ENCODE results near the gene OAS3. TPM values are rescaled to one million over a fixed set of nuclear protein-coding genes. Genes with fewer than 3 reads are reported as not detected.

The OAS3 gene
- total RNA-seq, 1 donor from 2014 or later = 47.4 TPM

GRCh38 chr12:112963227-112963861, 25.1 kb downstream of the OAS3 start:
- ATAC-seq = no peak
- Histone ChIP-seq H3K27me3 (no peaks in the 10 kb centered on the region), H3K27ac (no peak overlapping the region), H3K9me3 (no peaks in the 10 kb centered on the region), H3K4me1 (no peaks in the 10 kb centered on the region), H3K4me3 (no peak overlapping the region), H3K36me3 (peaks cover 57% of the 10 kb centered on the region)
- TF ChIP-seq, protein P1, sequence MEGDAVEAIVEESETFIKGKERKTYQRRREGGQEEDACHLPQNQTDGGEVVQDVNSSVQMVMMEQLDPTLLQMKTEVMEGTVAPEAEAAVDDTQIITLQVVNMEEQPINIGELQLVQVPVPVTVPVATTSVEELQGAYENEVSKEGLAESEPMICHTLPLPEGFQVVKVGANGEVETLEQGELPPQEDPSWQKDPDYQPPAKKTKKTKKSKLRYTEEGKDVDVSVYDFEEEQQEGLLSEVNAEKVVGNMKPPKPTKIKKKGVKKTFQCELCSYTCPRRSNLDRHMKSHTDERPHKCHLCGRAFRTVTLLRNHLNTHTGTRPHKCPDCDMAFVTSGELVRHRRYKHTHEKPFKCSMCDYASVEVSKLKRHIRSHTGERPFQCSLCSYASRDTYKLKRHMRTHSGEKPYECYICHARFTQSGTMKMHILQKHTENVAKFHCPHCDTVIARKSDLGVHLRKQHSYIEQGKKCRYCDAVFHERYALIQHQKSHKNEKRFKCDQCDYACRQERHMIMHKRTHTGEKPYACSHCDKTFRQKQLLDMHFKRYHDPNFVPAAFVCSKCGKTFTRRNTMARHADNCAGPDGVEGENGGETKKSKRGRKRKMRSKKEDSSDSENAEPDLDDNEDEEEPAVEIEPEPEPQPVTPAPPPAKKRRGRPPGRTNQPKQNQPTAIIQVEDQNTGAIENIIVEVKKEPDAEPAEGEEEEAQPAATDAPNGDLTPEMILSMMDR (IDR thresholded peaks at IDR 0.05) = no peak
- DNase-seq = no peak
- intact Hi-C loops (cut with DNase I) = no loop called here

GRCh38 chr12:112964067-112964670, 25.9 kb downstream of the OAS3 start:
- no peak for ATAC-seq

DNA sequence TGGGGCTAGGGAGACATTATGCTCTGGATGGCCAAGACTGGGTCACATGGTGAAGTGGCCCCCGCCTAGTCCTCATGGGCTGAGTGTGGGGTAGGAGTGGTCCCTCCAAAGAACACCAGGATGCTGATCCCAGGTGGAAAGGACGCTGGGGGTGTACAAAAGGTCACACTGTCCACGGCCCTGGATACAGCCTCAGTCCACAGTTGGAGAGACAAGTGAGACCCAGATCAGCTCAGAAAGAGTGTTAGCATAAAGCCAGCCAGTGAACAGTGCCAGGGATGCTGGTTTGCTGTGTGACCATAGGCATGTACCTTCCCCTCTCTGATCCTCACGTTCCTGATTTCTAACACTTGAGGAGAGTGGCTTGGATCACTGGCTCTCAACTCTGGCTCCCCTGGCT, 26.6 kb downstream of the OAS3 start:
- TF ChIP-seq, protein P1 (IDR thresholded peaks at IDR 0.05) = no peak
- H3K27ac ChIP-seq = no peak overlapping the region
- no peaks in the 10 kb centered on the region for H3K4me1 ChIP-seq
- H3K27me3 ChIP-seq = no peaks in the 10 kb centered on the region
- no peak overlapping the region for H3K4me3 ChIP-seq
- intact Hi-C loops (cut with DNase I) = no loop called here
- H3K9me3 ChIP-seq = no peaks in the 10 kb centered on the region
- ATAC-seq (no peak), DNase-seq (no peak)
- peaks cover 66% of the 10 kb centered on the region for H3K36me3 ChIP-seq

More at GRCh38 chr12:112964067-112964670, 25.9 kb downstream of the OAS3 start:
- Histone ChIP-seq H3K4me1 (no peaks in the 10 kb centered on the region), H3K27me3 (no peaks in the 10 kb centered on the region), H3K9me3 (no peaks in the 10 kb centered on the region), H3K4me3 (no peak overlapping the region), H3K27ac (no peak overlapping the region), H3K36me3 (peaks cover 59% of the 10 kb centered on the region)
- no peak for DNase-seq
- intact Hi-C loops (cut with DNase I) = no loop called here
- TF ChIP-seq, protein P1 (IDR thresholded peaks at IDR 0.05) = no peak

DNA sequence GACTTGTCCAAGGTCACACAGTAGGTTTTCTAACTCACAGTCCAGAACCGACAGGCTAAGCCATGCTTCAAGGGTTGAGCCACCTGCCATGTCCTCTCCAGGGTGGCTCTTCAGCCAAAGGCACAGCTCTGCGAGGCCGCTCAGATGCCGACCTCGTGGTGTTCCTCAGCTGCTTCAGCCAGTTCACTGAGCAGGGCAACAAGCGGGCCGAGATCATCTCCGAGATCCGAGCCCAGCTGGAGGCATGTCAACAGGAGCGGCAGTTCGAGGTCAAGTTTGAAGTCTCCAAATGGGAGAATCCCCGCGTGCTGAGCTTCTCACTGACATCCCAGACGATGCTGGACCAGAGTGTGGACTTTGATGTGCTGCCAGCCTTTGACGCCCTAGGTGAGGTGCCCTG, 27.4 kb downstream of the OAS3 start:
- Histone ChIP-seq H3K4me1 (no peaks in the 10 kb centered on the region), H3K27ac (no peak overlapping the region), H3K36me3 (peaks cover 66% of the 10 kb centered on the region), H3K4me3 (no peak overlapping the region), H3K27me3 (no peaks in the 10 kb centered on the region), H3K9me3 (no peaks in the 10 kb centered on the region)
- TF ChIP-seq, protein P1 (IDR thresholded peaks at IDR 0.05) = no peak
- ATAC-seq = no peak
- intact Hi-C loops (cut with DNase I) = no loop called here
- DNase-seq = no peak

GRCh38 chr12:112967306-112967705, 29.0 kb downstream of the OAS3 start:
- Histone ChIP-seq H3K36me3 (peaks cover 65% of the 10 kb centered on the region), H3K27me3 (no peaks in the 10 kb centered on the region), H3K9me3 (no peaks in the 10 kb centered on the region), H3K4me3 (no peak overlapping the region), H3K4me1 (no peaks in the 10 kb centered on the region), H3K27ac (no peak overlapping the region)
- ATAC-seq (no peak), DNase-seq (no peak)
- TF ChIP-seq, protein P1 (IDR thresholded peaks at IDR 0.05) = no peak
- intact Hi-C loops (cut with DNase I) = no loop called here

All from upper lobe of right lung (tissue), 1 donor.